Large intestine (tissue), 3 donors: ENCODE results near the gene GID8. TPM values are rescaled to one million over a fixed set of nuclear protein-coding genes. Genes with fewer than 3 reads are reported as not detected.

Experiments
- DNase-seq, 2 donors: peaks; one replicate each; pipeline versions ENCODE4 v3.0.0 to v3.0.0-alpha.2; 2013
- H3K27ac ChIP-seq: one replicate; pipeline ENCODE4 v1.5.1; 2013; ENCODE audit warnings: low read length
- H3K27me3 ChIP-seq: 2 replicates; pipeline ENCODE4 v1.6.1; 2013; ENCODE audit warnings: low read length; ENCODE audit not compliant: control insufficient read depth, insufficient read depth
- H3K36me3 ChIP-seq: 2 replicates; pipeline ENCODE4 v1.6.1; 2013; ENCODE audit warnings: low read length; ENCODE audit not compliant: control insufficient read depth, insufficient read depth
- H3K4me1 ChIP-seq: one replicate; pipeline ENCODE4 v1.6.1; 2013; ENCODE audit warnings: low read length; ENCODE audit not compliant: control insufficient read depth, insufficient read depth
- H3K4me3 ChIP-seq: one replicate; pipeline ENCODE4 v1.5.1; 2013; ENCODE audit warnings: low read length
- H3K9me3 ChIP-seq: one replicate; pipeline ENCODE4 v1.6.1; 2013; ENCODE audit warnings: mild to moderate bottlenecking, low read depth, low read length, moderate library complexity; ENCODE audit not compliant: control insufficient read depth
- WGBS: methylation state at CpG from one replicate; pipeline ENCODE4 v1.1.5; 2013; ENCODE audit warnings: low lambda C conversion rate; ENCODE audit not compliant: insufficient coverage; 5-methylcytosine and 5-hydroxymethylcytosine counted together
- polyA plus RNA-seq: library from polyadenylated mRNA; unstranded; fragments of 120-200 nt; gene quantifications from one replicate; pipeline ENCODE4 v1.2.1, GENCODE V29; 2013

GID8 gene
- polyA plus RNA-seq, 1 donor: 32.2 TPM

DNA sequence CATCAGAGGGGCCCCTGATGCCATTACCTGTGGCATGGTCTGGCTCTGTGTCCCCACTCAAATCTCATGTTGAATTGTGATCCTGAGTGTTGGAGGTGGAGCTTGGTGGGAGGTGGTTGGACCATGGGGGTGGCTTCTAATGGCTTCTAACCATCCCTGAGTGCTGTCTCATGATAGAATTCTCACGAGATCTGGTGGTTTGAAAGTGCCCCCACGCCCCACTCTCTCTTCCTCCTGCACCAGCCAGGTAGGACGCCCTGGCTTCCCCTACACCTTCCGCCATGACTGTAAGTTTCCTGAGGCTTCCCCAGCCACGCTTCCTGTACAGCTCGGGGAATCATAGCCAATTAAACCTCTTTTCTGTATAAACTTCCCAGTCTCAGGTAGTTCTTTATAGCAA, 53.9 kb downstream of the GID8 start:
- Histone ChIP-seq H3K4me3 (no peak overlapping the region), H3K36me3 (no peaks in the 10 kb centered on the region), H3K27ac (no peak overlapping the region), H3K27me3 (peaks cover 58% of the 10 kb centered on the region), H3K9me3 (no peaks in the 10 kb centered on the region), H3K4me1 (no peaks in the 10 kb centered on the region)
- DNase-seq: no peak
- WGBS: 60% methylated on average over 1 of the region's 6 CpGs

DNA sequence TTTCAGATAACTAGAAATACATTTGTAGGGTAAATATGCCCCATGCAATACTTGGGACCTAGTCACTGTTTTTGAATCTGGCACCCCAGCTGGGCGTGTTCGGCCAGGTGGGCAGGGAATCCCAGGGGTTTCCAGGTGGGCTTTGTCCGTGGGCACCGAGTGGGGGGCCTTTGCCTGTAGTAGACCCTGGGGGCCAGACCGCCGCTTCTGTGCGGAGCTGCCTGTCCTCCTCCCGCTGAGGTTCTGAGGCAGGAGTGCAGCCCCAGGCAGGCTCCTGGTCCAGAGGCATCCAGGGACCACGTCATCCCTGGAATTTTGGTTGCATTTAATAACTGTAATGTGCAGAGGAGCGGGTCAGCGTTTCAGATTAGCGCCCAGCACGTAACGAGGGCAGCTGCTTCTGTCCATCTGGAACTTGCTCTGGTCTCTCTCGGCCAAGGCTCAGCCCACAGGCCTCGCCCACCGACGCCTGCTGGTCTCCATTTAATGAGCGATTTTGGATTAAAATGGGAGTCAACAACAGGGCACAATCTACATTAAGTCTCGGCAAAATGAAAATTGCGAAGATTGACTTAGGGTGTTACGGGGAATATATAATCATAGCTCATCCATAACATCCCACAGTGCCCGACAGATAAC, 56.0 kb downstream of the GID8 start:
- 80% methylated on average over 1 of the region's 23 CpGs for WGBS

DNA sequence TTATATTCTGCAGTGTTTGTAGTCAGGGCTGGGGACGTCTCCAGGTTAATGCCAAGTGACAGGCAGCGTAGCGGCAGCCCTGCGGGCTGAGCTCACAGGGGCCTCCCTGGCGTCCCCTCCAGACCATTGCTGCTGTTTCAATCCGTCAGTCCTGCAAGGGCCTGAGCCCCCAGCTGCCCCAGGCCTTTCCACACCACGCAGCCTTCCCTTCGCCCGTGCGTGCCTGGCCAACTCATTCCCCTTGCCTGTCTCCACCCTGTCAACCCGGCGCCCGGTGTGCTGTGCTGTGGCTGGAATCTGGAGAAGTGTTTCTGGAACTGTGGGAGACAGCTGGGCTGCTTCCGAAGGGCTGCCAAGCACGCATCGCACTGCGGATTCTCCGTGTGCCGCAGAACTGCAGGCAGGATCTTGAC, 56.9 kb downstream of the GID8 start:
- no CpG with 5 or more reads among the region's 19 CpGs for WGBS
- H3K4me1 ChIP-seq: no peaks in the 10 kb centered on the region
- no peak overlapping the region for H3K4me3 ChIP-seq
- no peak for DNase-seq
- H3K27ac ChIP-seq: no peak overlapping the region
- no peaks in the 10 kb centered on the region for H3K36me3 ChIP-seq
- H3K9me3 ChIP-seq: no peaks in the 10 kb centered on the region
- peaks cover 75% of the 10 kb centered on the region for H3K27me3 ChIP-seq

More for the DNA sequence above, 56.0 kb downstream of the GID8 start:
- no peak overlapping the region for H3K27ac ChIP-seq
- no peak overlapping the region for H3K4me3 ChIP-seq
- peaks cover 68% of the 10 kb centered on the region for H3K27me3 ChIP-seq
- H3K36me3 ChIP-seq: no peaks in the 10 kb centered on the region
- no peaks in the 10 kb centered on the region for H3K9me3 ChIP-seq
- DNase-seq: no peak
- no peaks in the 10 kb centered on the region for H3K4me1 ChIP-seq

DNA sequence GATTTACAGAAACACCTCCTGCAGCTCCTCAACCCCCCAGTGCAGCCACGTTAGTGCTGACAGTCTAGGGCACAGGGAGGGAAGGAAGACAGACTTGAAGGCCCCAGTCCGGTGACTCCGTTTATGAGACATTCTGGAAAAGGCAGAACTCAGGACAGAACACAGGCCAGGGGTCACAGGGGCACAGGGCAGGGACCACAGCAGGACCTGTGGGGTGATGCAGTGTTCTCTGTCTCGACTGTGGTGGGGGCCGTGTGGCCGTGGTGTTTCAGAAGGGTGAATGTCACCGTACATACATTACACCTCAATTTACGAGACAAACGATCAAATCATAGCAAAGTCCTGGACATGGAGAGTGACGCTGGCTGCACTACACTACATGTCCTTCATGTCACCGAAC, 57.5 kb downstream of the GID8 start:
- H3K27me3 ChIP-seq: peaks cover 76% of the 10 kb centered on the region
- H3K4me1 ChIP-seq: no peaks in the 10 kb centered on the region
- H3K4me3 ChIP-seq: no peak overlapping the region
- DNase-seq: no peak
- H3K9me3 ChIP-seq: no peaks in the 10 kb centered on the region
- H3K27ac ChIP-seq: no peak overlapping the region
- no peaks in the 10 kb centered on the region for H3K36me3 ChIP-seq
- WGBS: no CpG with 5 or more reads among the region's 11 CpGs

DNA sequence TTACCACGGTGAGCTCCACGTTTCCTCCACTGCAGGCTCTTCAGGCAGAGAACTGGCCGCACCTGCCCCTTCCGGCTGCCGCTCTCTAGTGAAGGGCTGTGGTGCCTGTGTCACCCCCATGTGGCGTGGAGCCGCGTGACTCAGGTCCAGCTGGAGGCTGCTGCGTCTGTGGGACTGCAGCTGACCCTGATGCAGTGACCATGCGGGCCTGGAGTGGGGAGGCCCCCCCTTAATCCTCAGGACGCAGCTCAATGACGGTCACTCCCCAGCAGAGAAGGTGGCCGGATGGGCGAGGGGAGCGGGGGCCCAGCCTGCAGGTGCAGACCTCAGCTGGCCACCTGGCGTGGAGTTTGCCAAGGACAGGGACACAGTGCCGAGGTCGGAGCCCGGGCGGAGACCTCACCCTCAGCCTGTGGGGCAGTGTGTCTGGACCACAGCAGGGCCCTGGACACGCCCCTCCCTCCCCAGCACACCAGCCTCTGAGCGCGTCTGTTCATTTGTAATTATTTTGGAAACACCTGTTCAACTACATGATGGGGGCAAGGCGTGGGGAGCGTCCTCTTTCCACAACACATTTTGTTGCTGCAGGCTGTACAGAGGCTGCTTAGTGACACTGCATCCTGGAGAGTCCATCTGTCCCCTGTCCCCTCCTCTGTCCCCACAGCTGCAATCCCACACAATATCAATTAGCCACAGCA, 58.1 kb downstream of the GID8 start:
- no peaks in the 10 kb centered on the region for H3K36me3 ChIP-seq
- H3K4me3 ChIP-seq: no peak overlapping the region
- no peaks in the 10 kb centered on the region for H3K9me3 ChIP-seq
- peaks cover 75% of the 10 kb centered on the region for H3K27me3 ChIP-seq
- DNase-seq: no peak
- H3K27ac ChIP-seq: no peak overlapping the region
- no CpG with 5 or more reads among the region's 25 CpGs for WGBS
- no peaks in the 10 kb centered on the region for H3K4me1 ChIP-seq

DNA sequence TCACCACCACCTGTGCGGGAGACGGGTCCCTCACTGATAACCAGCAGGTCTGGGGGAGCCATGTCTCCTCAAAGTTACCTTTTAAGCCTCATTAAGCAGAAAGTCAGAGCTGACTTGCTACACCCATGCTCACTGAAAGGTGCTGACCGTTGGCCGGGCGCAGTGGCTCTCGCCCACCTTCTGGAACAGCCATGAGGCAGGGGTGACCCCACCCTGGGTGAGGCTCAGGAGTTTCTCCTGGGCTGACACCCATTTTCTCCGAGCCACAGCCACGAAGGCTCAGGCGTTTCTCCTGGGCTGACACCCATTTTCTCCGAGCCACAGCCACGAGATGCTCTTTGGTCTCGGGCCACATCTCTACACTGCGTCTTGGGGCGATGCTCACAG, 58.6 kb downstream of the GID8 start:
- WGBS: 94% methylated on average over 5 of the region's 14 CpGs
- peaks cover 76% of the 10 kb centered on the region for H3K27me3 ChIP-seq
- H3K4me3 ChIP-seq: no peak overlapping the region
- no peaks in the 10 kb centered on the region for H3K4me1 ChIP-seq
- H3K9me3 ChIP-seq: no peaks in the 10 kb centered on the region
- no peaks in the 10 kb centered on the region for H3K36me3 ChIP-seq
- DNase-seq: no peak
- no peak overlapping the region for H3K27ac ChIP-seq

DNA sequence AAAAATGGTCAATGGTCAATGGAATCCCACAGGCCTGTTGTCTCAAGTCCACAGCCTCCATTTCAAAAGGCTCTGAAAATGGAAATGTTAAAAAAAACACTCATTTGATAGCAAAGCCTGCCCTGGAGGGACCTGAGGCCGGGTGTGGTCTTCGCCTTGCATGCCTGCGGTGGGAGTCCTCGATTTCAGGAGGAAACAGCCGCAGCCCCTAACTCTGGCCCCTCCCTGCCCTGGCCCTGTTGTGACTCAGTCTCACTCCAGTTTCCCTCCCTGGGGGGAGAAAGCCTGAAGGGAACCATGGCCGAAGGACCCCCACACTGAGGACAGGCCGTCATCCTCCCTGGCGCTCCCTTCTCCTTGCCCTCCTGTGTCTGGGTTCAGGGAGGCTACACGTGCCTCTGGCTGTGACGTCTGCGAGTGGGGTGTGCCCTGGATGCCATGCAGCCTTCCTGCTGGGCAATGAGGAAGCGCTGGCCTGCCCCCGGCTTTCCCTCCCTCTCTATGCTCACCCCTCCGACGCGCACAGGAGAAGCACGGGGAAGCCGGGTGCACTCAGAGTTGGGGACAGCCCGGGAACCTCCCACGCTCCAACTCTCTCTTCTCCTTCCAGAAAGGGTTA, 59.6 kb downstream of the GID8 start:
- Histone ChIP-seq H3K36me3 (no peaks in the 10 kb centered on the region), H3K9me3 (no peaks in the 10 kb centered on the region), H3K4me1 (no peaks in the 10 kb centered on the region), H3K4me3 (no peak overlapping the region), H3K27ac (no peak overlapping the region), H3K27me3 (peaks cover 75% of the 10 kb centered on the region)
- WGBS: no CpG with 5 or more reads among the region's 20 CpGs
- no peak for DNase-seq

Other genes starting within 250 kb of the GID8 start
- 1.1 TPM for gene NTSR1, start 229.3 kb upstream of the GID8 start, polyA plus RNA-seq
- 11.8 TPM for gene MRGBP, start 141.7 kb upstream of the GID8 start, polyA plus RNA-seq
- 46.1 TPM for gene OGFR, start 133.3 kb upstream of the GID8 start, polyA plus RNA-seq
- gene COL9A3, start 121.1 kb upstream of the GID8 start, polyA plus RNA-seq: 14.1 TPM
- gene TCFL5, start 76.3 kb upstream of the GID8 start, polyA plus RNA-seq: 6.8 TPM
- 51.6 TPM for gene DIDO1, start 11.6 kb upstream of the GID8 start, polyA plus RNA-seq
- gene SLC17A9, start 14.6 kb downstream of the GID8 start, polyA plus RNA-seq: 8.1 TPM
- gene BHLHE23, start 68.8 kb downstream of the GID8 start, polyA plus RNA-seq: not detected